WERI-Rb-1 (cell line): Measurements from ENCODE around the gene EIF4E2.
A peak's percentile ranks its signal among the peaks of the same experiment; 100 is the strongest.

ENCODE experiments used
- DNase-seq: peaks from one replicate; pipeline ENCODE4 v3.0.0-alpha.2; 2020
- H3K27ac ChIP-seq: fragments of 250-450 bp; sonication (Bioruptor Pico); 2 replicates; pipeline ENCODE4 v1.5.1; 2020; ENCODE audit warnings: mild to moderate bottlenecking, moderate library complexity
- H3K27me3 ChIP-seq: fragments of 250-450 bp; sonication (Bioruptor Pico); 2 replicates; pipeline ENCODE4 v1.5.1; 2021; ENCODE audit warnings: mild to moderate bottlenecking, low read depth, moderate library complexity; ENCODE audit not compliant: insufficient read depth, severe bottlenecking
- H3K36me3 ChIP-seq: fragments of 250-450 bp; sonication (Bioruptor Pico); 2 replicates; pipeline ENCODE4 v1.5.1; 2020; ENCODE audit warnings: mild to moderate bottlenecking, moderate library complexity
- H3K4me3 ChIP-seq: 2 replicates; pipeline ENCODE4 v1.5.1; 2011; ENCODE audit warnings: low read depth, mild to moderate bottlenecking, control low read depth, low read length
- H3K9me3 ChIP-seq: fragments of 250-450 bp; sonication (Bioruptor Pico); 2 replicates; pipeline ENCODE4 v1.5.1; 2021; ENCODE audit warnings: mild to moderate bottlenecking, moderate library complexity; ENCODE audit not compliant: severe bottlenecking
- CTCF ChIP-seq: IDR thresholded peaks from 2 replicates; pipeline ENCODE4 v1.5.1; 2011; ENCODE audit warnings: low read depth, mild to moderate bottlenecking, control low read depth, inconsistent platforms, low read length

Gene EIF4E2

DNA sequence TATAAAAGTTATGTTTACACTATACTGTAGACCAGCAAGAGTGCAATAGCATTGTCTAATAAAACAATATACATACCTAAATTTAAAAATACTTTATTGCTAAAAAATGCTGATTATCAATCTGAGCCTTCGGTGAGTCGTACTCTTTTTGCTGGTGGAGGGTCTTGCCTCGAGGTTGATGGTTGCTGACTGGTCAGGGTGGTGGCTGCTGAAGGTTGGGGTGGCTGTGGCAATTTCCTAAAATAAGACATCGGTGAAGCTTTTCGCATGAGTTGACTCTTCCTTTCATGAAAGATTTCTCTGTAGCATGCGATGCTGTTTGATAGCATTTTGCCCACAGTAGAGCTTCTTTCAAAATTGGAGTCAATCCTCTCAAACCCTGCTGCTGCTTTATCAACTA, 2.5 kb upstream of the EIF4E2 start:
- H3K36me3 ChIP-seq, result peaks cover 41% of the 10 kb centered on the region
- no peak for TF ChIP-seq CTCF

GRCh38 chr2:232549655-232550353, 685 bp upstream of the EIF4E2 start:
- H3K9me3 ChIP-seq, result peaks cover 3% of the 10 kb centered on the region
- no peaks in the 10 kb centered on the region for H3K27me3 ChIP-seq
- peaks cover 44% of the 10 kb centered on the region for H3K36me3 ChIP-seq
- peak overlapping the region; percentile 87 for H3K27ac ChIP-seq
- H3K4me3 ChIP-seq, result peak overlapping the region; percentile 80
- DNase-seq, result no peak
- TF ChIP-seq CTCF, result no peak

More for the DNA sequence above, 2.5 kb upstream of the EIF4E2 start:
- Histone ChIP-seq H3K27ac (no peak overlapping the region), H3K4me3 (no peak overlapping the region), H3K27me3 (no peaks in the 10 kb centered on the region), H3K9me3 (peaks cover 3% of the 10 kb centered on the region)
- DNase-seq, result no peak

GRCh38 chr2:232551250-232551638, 755 bp downstream of the EIF4E2 start:
- peaks cover 3% of the 10 kb centered on the region for H3K9me3 ChIP-seq
- DNase-seq, result no peak
- H3K4me3 ChIP-seq, result peak overlapping the region; percentile 80
- TF ChIP-seq CTCF, result no peak
- H3K27ac ChIP-seq, result peak overlapping the region; percentile 87
- H3K27me3 ChIP-seq, result no peaks in the 10 kb centered on the region
- H3K36me3 ChIP-seq, result peaks cover 52% of the 10 kb centered on the region

- peaks cover 3% of the 10 kb centered on the region for H3K9me3 ChIP-seq
- peak overlapping the region; percentile 80; the same call in 1 of the 2 replicates for H3K4me3 ChIP-seq
- peaks cover 53% of the 10 kb centered on the region for H3K36me3 ChIP-seq
- no peak for TF ChIP-seq CTCF
- DNase-seq, result no peak
- no peak overlapping the region for H3K27ac ChIP-seq
- H3K27me3 ChIP-seq, result no peaks in the 10 kb centered on the region
These were observed 1.3 kb downstream of the EIF4E2 start for GRCh38 chr2:232551776-232552175.

DNA sequence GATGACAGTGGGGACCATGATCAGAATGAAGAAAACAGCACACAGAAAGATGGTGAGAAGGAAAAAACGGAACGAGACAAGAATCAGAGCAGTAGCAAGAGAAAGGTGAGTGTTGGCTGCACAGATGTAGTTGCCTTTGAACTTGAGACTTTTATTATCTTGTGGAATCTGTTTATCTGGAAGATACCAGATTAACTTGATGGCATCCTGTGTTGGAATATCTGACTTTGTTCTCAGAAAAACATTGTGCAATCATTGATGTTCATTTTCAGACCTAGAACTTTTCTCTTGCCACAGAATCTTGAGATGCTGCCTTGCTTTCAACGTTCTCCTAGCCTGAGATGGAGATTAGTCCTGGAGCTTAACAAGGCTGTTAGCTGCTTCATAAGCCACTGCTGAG, 5.9 kb downstream of the EIF4E2 start:
- H3K4me3 ChIP-seq, result no peak overlapping the region
- no peaks in the 10 kb centered on the region for H3K27me3 ChIP-seq
- DNase-seq, result no peak
- no peak for TF ChIP-seq CTCF
- H3K27ac ChIP-seq, result no peak overlapping the region
- peaks cover 68% of the 10 kb centered on the region for H3K36me3 ChIP-seq
- H3K9me3 ChIP-seq, result no peaks in the 10 kb centered on the region
